Measurements from ENCODE around the gene TPK1. TPM values are rescaled to one million over a fixed set of nuclear protein-coding genes. Genes with fewer than 3 reads are reported as not detected.

Gene TPK1
- total RNA-seq, 2 experiments from 2014 or later = 15.5 to 15.8 TPM

GRCh38 chr7:144500225-144500624, 335.6 kb downstream of the TPK1 start:
- H3K36me3 Mint-ChIP-seq (ENCODE audit: low read depth) = peaks cover 1% of the 10 kb centered on the region
- no peak for TF ChIP-seq CTCF (IDR thresholded peaks at IDR 0.05)
- intact Hi-C loops (cut with micrococcal nuclease) = no loop called here
- H3K4me3 Mint-ChIP-seq = no peak overlapping the region
- no peaks in the 10 kb centered on the region for H3K4me1 Mint-ChIP-seq (ENCODE audit: low read depth)
- no peaks in the 10 kb centered on the region for H3K9me3 Mint-ChIP-seq
- H3K27ac Mint-ChIP-seq = no peak overlapping the region
- ChIA-PET POLR2A (no interaction called here), CTCF (no interaction called here)
- H3K27me3 Mint-ChIP-seq = no peaks in the 10 kb centered on the region
- no peak for DNase-seq
- no peak for ATAC-seq

GRCh38 chr7:144497282-144497681, 338.6 kb downstream of the TPK1 start:
- Mint-ChIP-seq H3K4me1 (ENCODE audit: low read depth) (no peaks in the 10 kb centered on the region), H3K27ac (no peak overlapping the region), H3K9me3 (peaks cover 4% of the 10 kb centered on the region), H3K4me3 (no peak overlapping the region), H3K36me3 (ENCODE audit: low read depth) (peaks cover 1% of the 10 kb centered on the region), H3K27me3 (no peaks in the 10 kb centered on the region)
- ATAC-seq (no peak), DNase-seq (no peak)
- TF ChIP-seq CTCF (IDR thresholded peaks at IDR 0.05) = no peak
- ChIA-PET POLR2A (no interaction called here), CTCF (no interaction called here)
- intact Hi-C loops (cut with micrococcal nuclease) = no loop called here

- no peak for TF ChIP-seq CTCF (IDR thresholded peaks at IDR 0.05)
- H3K27me3 Mint-ChIP-seq = no peaks in the 10 kb centered on the region
- H3K9me3 Mint-ChIP-seq = peaks cover 4% of the 10 kb centered on the region
- H3K4me1 Mint-ChIP-seq (ENCODE audit: low read depth) = no peaks in the 10 kb centered on the region
- no peak overlapping the region for H3K27ac Mint-ChIP-seq
- intact Hi-C loops (cut with micrococcal nuclease) = no loop called here
- no peak for ATAC-seq
- POLR2A ChIA-PET = no interaction called here
- CTCF ChIA-PET = no interaction called here
- no peak overlapping the region for H3K4me3 Mint-ChIP-seq
- peaks cover 8% of the 10 kb centered on the region for H3K36me3 Mint-ChIP-seq (ENCODE audit: low read depth)
- no peak for DNase-seq
These were observed 341.5 kb downstream of the TPK1 start for GRCh38 chr7:144494355-144494754.

GRCh38 chr7:144489504-144489903, 346.3 kb downstream of the TPK1 start:
- no peak for TF ChIP-seq CTCF (IDR thresholded peaks at IDR 0.05)
- ATAC-seq (no peak), DNase-seq (no peak)
- Mint-ChIP-seq H3K27ac (no peak overlapping the region), H3K27me3 (no peaks in the 10 kb centered on the region), H3K9me3 (peaks cover 6% of the 10 kb centered on the region), H3K4me1 (ENCODE audit: low read depth) (no peaks in the 10 kb centered on the region), H3K36me3 (ENCODE audit: low read depth) (peaks cover 7% of the 10 kb centered on the region), H3K4me3 (no peak overlapping the region)
- intact Hi-C loops (cut with micrococcal nuclease) = no loop called here
- CTCF ChIA-PET = no interaction called here
- POLR2A ChIA-PET = no interaction called here

GRCh38 chr7:144488977-144489376, 346.9 kb downstream of the TPK1 start:
- TF ChIP-seq CTCF (IDR thresholded peaks at IDR 0.05) = no peak
- Mint-ChIP-seq H3K4me1 (ENCODE audit: low read depth) (no peaks in the 10 kb centered on the region), H3K36me3 (ENCODE audit: low read depth) (peaks cover 7% of the 10 kb centered on the region), H3K27me3 (no peaks in the 10 kb centered on the region), H3K9me3 (peaks cover 8% of the 10 kb centered on the region), H3K27ac (no peak overlapping the region), H3K4me3 (no peak overlapping the region)
- no peak for ATAC-seq
- CTCF ChIA-PET = no interaction called here
- no peak for DNase-seq
- POLR2A ChIA-PET = no interaction called here
- intact Hi-C loops (cut with micrococcal nuclease) = no loop called here
